Thoracic aorta (tissue), 2 donors: Measurements from ENCODE around the gene GLO1. TPM values are rescaled to one million over a fixed set of nuclear protein-coding genes. Genes with fewer than 3 reads are reported as not detected.

Experiments used
- ATAC-seq: fragments of 150-250 bp; one replicate; pipeline ENCODE4 v1.8.0; 2017; ENCODE audit warnings: low read depth; ENCODE audit not compliant: insufficient number of reproducible peaks, low FRiP score
- DNase-seq: peaks from one replicate; pipeline ENCODE4 v3.0.0-alpha.2; 2020; ENCODE audit warnings: low spot score
- H3K27ac ChIP-seq, 2 donors: fragments of 200-600 bp; sonication (generic); 1 replicate in 1 of 2; 2 replicates in 1 of 2; pipeline ENCODE4 v1.5.1; 2016; ENCODE audit warnings: mild to moderate bottlenecking in 2 of 2, moderate library complexity in 2 of 2
- H3K27me3 ChIP-seq: fragments of 200-600 bp; sonication (generic); replicated peaks from 2 replicates; pipeline ENCODE4 v1.6.0; 2016; ENCODE audit warnings: mild to moderate bottlenecking; ENCODE audit not compliant: insufficient read depth
- H3K36me3 ChIP-seq: fragments of 200-600 bp; sonication (generic); one replicate; pipeline ENCODE4 v1.5.1; 2016
- H3K4me1 ChIP-seq, 2 donors: fragments of 200-600 bp; sonication (generic); 1 replicate in 1 of 2; 2 replicates in 1 of 2; pipeline versions ENCODE4 v1.5.1 to v1.6.0; 2016; ENCODE audit warnings: low read depth in 2 of 2, mild to moderate bottlenecking in 1 of 2; ENCODE audit not compliant: control insufficient read depth in 1 of 2
- H3K4me3 ChIP-seq: fragments of 200-600 bp; sonication (generic); 2 replicates; pipeline ENCODE4 v1.5.1; 2016; ENCODE audit warnings: mild to moderate bottlenecking
- H3K9me3 ChIP-seq: fragments of 200-600 bp; sonication (generic); 2 replicates; pipeline ENCODE4 v1.5.1; 2016
- CTCF ChIP-seq: fragments of 200-600 bp; sonication (generic); IDR thresholded peaks from one replicate; pipeline ENCODE4 v1.5.1; 2019; ENCODE audit warnings: antibody characterized with exemption
- total RNA-seq, 2 donors: library from RNA; depleted of rRNA; stranded (reverse); fragments of >200 nt; gene quantifications; one replicate each; pipeline versions ENCODE4 v1.1.0 to v1.2.3, GENCODE V29; 2016

Gene GLO1
- total RNA-seq, 2 donors from 2014 or later = 47.7 to 63.1 TPM

- DNase-seq (no peak), ATAC-seq (no peak)
- Histone ChIP-seq H3K27me3 (no peaks in the 10 kb centered on the region), H3K36me3 (no peaks in the 10 kb centered on the region), H3K4me1 (no peaks in the 10 kb centered on the region), H3K9me3 (no peaks in the 10 kb centered on the region), H3K4me3 (no peak overlapping the region), H3K27ac (no peak overlapping the region)
- no peak for TF ChIP-seq CTCF
Measured at GRCh38 chr6:38650207-38650752, 52.7 kb downstream of the GLO1 start.

GRCh38 chr6:38649744-38650143 is 53.2 kb downstream of the GLO1 start:
- Histone ChIP-seq H3K9me3 (no peaks in the 10 kb centered on the region), H3K27me3 (no peaks in the 10 kb centered on the region), H3K27ac (no peak overlapping the region), H3K4me3 (no peak overlapping the region), H3K4me1 (no peaks in the 10 kb centered on the region), H3K36me3 (no peaks in the 10 kb centered on the region)
- ATAC-seq (no peak), DNase-seq (no peak)
- TF ChIP-seq CTCF = no peak

DNA sequence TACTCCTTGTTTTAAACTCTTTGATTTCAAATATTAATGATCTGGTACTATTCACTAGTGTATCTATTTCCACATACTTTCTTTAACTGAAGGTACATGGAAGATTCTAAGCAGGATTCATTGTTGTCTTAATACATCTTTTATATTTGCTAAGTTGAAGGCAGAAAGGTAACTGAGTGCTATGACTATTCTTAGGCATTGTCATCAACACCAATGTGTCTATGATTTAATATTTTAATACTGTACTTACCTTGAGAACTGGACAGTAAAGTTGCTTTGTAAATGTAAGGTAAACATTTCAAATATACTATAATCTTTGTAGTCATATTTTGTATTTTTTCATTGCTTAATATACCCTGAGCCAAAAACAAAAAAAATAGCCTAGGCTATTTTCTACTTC is 54.3 kb downstream of the GLO1 start:
- no peak overlapping the region for H3K27ac ChIP-seq
- TF ChIP-seq CTCF = no peak
- H3K9me3 ChIP-seq = no peaks in the 10 kb centered on the region
- no peaks in the 10 kb centered on the region for H3K27me3 ChIP-seq
- no peak overlapping the region for H3K4me3 ChIP-seq
- no peak for DNase-seq
- H3K4me1 ChIP-seq = no peaks in the 10 kb centered on the region
- no peak for ATAC-seq
- no peaks in the 10 kb centered on the region for H3K36me3 ChIP-seq

DNA sequence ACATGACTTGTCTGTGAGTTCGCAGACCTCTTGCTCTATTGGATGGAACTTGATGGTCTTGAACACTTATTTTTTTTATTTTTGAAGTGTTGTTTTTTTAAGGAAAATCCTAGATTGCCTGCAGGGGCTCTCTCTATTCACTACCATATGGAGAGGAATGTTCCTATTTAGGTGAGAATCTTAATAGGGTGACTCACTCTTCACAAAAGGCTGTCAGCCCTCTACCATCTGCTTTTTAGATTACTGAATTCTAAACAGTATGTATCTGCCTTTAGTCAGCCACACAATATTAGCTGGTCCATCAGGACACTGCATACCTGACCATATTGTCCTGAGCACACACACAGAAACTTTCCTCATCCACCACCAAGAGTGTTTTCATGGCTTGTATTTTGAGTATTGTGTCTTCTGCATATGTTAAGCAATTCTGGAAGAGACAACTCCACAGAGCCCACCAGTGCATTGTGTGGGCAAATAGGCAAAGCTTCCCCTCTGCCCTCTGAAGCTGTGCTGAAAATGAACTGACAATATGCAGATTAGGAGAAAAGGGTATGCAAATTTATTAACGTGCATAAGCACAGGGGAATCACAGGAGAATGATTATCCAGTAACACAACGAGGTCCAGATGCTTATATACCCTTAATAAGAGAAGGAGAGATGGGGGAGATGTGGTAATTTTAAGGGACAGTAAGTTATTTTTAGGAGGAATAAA is 56.6 kb downstream of the GLO1 start:
- Histone ChIP-seq H3K4me3 (no peak overlapping the region), H3K27me3 (no peaks in the 10 kb centered on the region), H3K9me3 (no peaks in the 10 kb centered on the region), H3K36me3 (no peaks in the 10 kb centered on the region), H3K27ac (no peak overlapping the region), H3K4me1 (no peaks in the 10 kb centered on the region)
- ATAC-seq = no peak
- TF ChIP-seq CTCF = no peak
- DNase-seq = no peak

- Histone ChIP-seq H3K27me3 (no peaks in the 10 kb centered on the region), H3K27ac (no peak overlapping the region)
Measured at GRCh38 chr6:38644951-38645350, 58.0 kb downstream of the GLO1 start.

More at GRCh38 chr6:38644951-38645350, 58.0 kb downstream of the GLO1 start:
- H3K4me1 ChIP-seq = peaks cover 3 to 9% of the 10 kb centered on the region in 2 donors
- TF ChIP-seq CTCF = no peak
- no peaks in the 10 kb centered on the region for H3K36me3 ChIP-seq
- no peak overlapping the region for H3K4me3 ChIP-seq
- DNase-seq (no peak), ATAC-seq (no peak)
- H3K9me3 ChIP-seq = no peaks in the 10 kb centered on the region
